Skin of body (tissue), 3 donors: ENCODE measurements around the gene SCYGR6. TPM values are rescaled to one million over a fixed set of nuclear protein-coding genes. Genes with fewer than 3 reads are reported as not detected.

Experiments used
- DNase-seq: peaks from one replicate; lab custom pipeline; 2025; lab: John Stamatoyannopoulos, UW
- small RNA-seq: library from RNA; depleted of rRNA; stranded (forward); fragments of <200 nt; gene quantifications from one replicate; pipeline ENCODE3, GENCODE V24; 2014; ENCODE audit warnings: low replicate concordance
- total RNA-seq: library from RNA; depleted of rRNA; stranded (reverse); fragments of >200 nt; gene quantifications from one replicate; pipeline ENCODE4 v1.2.3, GENCODE V29; 2014

The SCYGR6 gene
- total RNA-seq, 1 donor from 2014 or later, result 2.4 TPM

GRCh38 chr2:227716501-227716900, 8.1 kb downstream of the SCYGR6 start:
- DNase-seq, result no peak

DNA sequence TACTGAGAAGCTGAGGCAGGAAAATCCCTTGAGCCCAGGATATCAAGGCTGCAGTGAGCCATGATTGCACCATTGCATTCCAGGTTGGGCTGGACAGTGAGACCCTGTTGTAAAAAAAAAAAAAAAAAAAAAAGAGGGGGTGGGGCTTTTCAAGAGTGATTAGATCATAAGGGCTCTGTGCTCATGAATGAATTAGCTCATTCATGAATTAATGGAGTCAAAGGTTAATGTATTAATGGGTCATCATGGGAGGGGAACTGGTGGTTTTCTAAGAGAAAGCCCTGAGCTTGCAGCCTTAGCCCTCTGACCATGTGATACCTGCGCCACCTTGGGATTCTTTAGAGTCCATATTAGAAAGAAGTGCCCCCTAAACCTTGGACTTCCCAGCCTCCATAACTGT, 11.3 kb downstream of the SCYGR6 start:
- DNase-seq, result no peak

DNA sequence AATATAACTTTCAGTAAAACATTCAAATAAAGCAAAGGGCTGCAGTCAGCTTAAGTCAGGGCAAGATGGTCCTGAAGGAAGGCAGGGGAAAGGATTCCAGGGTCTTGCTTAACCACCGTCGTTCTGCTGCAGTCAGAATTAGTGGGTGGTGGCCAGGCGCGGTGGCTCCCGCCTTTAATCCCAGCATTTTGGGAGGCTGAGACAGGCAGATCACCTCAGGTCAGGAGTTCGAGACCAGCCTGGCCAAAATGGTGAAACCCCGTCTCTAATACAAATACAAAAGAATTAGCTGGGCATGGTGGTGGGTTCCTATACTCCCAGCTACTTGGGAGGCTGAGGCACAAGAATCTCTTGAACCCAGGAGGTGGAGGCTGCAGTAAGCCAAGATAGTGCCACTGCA, 13.6 kb downstream of the SCYGR6 start:
- no peak for DNase-seq

DNA sequence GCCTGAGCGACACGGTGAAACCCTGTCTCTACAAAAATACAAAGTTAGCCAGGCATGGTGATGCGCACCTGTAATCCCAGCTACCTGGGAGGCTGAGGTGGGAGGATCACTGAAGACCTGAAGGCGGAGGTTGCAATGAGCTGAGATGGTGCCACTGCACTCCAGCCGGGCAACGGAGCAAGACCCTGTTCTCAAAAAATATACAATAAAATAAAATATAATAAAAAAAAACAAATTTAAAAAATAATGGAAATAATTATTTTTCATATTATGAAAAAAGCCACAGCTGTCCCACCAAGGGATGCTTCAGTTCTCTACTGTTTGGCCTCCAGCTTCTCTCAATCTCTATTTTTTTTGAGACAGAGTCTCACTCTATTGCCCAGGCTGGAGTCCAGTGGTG, 17.2 kb downstream of the SCYGR6 start:
- no peak for DNase-seq

- DNase-seq, result no peak
These were observed 17.7 kb downstream of the SCYGR6 start for GRCh38 chr2:227706859-227707258.

DNA sequence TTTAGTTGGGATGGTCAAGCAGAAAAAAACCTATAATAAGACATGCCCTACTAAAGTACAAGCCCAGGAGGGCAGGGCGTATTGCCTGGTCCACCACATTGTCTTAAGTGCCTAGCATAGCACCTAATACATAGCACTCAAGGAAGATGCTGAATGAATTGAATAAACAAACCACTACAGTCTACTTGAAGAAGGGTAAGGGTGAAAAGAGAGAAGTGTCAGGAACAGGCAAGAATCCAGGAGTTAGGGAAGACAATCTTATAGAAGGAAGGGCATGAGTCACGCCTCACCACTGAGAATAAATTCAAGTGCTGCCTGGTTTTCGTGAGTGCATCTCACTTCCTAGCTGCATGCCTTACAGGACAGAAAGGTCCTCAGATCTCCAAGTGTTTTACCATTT, 20.6 kb downstream of the SCYGR6 start:
- DNase-seq, result no peak

DNA sequence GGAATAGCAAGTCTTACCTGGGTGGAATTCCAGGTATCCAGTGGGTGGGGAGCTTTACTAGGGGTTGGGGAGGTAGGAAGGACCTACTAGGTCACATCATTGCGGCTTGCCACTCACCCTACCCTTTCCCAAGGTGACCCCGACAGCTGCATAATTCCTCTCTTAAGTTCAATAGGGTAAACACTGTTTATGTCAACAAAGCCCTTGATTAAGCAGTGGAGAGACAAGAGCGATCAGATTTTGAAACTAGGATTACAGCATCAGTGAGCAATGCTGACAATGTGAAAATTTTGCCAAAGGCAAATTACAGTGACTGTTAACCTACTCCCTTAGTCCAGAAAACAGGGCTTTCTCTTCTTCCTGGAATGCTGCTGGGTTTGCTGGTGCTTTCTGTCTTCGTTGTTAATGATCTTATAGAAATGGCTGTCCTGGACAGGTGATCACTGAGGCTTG, 21.3 kb downstream of the SCYGR6 start:
- no peak for DNase-seq

GRCh38 chr2:227701556-227701955, 23.0 kb downstream of the SCYGR6 start:
- no peak for DNase-seq

GRCh38 chr2:227696990-227697679, 27.4 kb downstream of the SCYGR6 start:
- DNase-seq, result no peak

- no peak for DNase-seq
These were observed 37.4 kb downstream of the SCYGR6 start for GRCh38 chr2:227687189-227687588.

DNA sequence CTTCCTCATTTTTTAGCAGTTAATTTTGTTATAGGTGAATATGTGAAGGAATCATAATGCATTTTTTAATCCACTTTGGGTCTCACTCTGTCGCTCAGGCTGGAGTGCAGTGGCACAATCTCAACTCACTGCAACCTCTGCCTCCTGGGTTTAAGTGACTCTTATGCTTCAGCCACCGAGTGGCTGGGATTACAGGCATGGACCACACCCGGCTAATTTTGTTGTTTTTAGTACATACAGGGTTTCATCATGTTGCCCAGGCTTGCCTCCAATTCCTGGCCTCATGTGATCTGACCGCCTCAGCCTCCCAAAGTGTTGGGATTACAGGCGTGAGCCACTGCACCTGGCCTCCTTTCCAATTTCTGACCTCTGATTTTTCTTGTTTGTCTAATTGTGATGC, 40.3 kb downstream of the SCYGR6 start:
- DNase-seq, result no peak

GRCh38 chr2:227677928-227678327, 46.6 kb downstream of the SCYGR6 start:
- DNase-seq, result no peak

DNA sequence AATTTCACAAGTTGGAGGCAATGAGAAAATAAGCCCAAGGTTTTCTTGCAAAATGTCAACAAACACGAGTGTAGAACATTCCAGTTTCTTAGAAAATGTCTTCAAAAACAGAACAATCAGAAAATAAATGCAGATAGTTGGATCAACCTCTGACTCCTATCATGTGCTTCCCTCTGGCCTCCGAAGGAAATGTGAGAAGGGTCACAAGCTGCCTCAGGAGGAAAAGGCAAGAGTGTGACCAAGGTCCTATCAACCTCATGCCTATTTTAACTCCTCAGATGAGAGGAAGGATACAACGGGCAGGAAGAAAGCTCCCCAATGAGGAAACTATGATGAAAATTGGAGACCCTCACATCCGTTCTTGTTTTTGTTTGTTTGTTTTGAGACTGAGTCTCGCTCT, 50.1 kb downstream of the SCYGR6 start:
- DNase-seq, result no peak

Small RNA genes within 50 kb of the gene (small RNA-seq; reads per million reads assigned to genes)
- not detected for gene RNA5SP121

Other genes starting within 250 kb of the SCYGR6 start
- not detected for gene SCYGR2, start 125.9 kb downstream of the SCYGR6 start, total RNA-seq
- not detected for gene SCYGR3, start 109.9 kb downstream of the SCYGR6 start, total RNA-seq
- gene SCYGR4, start 107.3 kb downstream of the SCYGR6 start, total RNA-seq, result 0.89 TPM
- gene SCYGR5, start 58.0 kb downstream of the SCYGR6 start, total RNA-seq, result not detected
- gene SLC19A3, start 6.7 kb downstream of the SCYGR6 start, total RNA-seq, result 18.3 TPM
- not detected for gene SCYGR7, start 3.6 kb upstream of the SCYGR6 start, total RNA-seq
- gene SCYGR8, start 21.1 kb upstream of the SCYGR6 start, total RNA-seq, result 3.6 TPM
- 33.2 TPM for gene CCL20, start 89.1 kb upstream of the SCYGR6 start, total RNA-seq
- gene DAW1, start 146.9 kb upstream of the SCYGR6 start, total RNA-seq, result not detected